SJCRH30 (cell line): ENCODE measurements around the gene STEAP4. TPM values are rescaled to one million over a fixed set of nuclear protein-coding genes. Genes with fewer than 3 reads are reported as not detected.

ENCODE experiments used
- DNase-seq, 2 experiments: peaks; one replicate each; pipeline ENCODE4 v3.0.0-alpha.2; 2015 to 2020
- H3K27ac ChIP-seq: fragments of 250-450 bp; sonication (Bioruptor Pico); 2 replicates; pipeline ENCODE4 v1.5.1; 2020; ENCODE audit warnings: mild to moderate bottlenecking, moderate library complexity
- H3K27me3 ChIP-seq: fragments of 250-450 bp; sonication (Bioruptor Pico); 2 replicates; pipeline ENCODE4 v1.5.1; 2020; ENCODE audit warnings: mild to moderate bottlenecking, moderate library complexity
- H3K36me3 ChIP-seq: fragments of 250-450 bp; sonication (Bioruptor Pico); 2 replicates; pipeline ENCODE4 v1.5.1; 2020; ENCODE audit warnings: mild to moderate bottlenecking, moderate library complexity
- H3K4me1 ChIP-seq: fragments of 250-450 bp; sonication (Bioruptor Pico); 2 replicates; pipeline ENCODE4 v1.5.1; 2020; ENCODE audit warnings: mild to moderate bottlenecking, moderate library complexity
- H3K4me3 ChIP-seq: fragments of 250-450 bp; sonication (Bioruptor Pico); 2 replicates; pipeline ENCODE4 v1.5.1; 2020; ENCODE audit warnings: mild to moderate bottlenecking, moderate library complexity
- H3K9me3 ChIP-seq: fragments of 250-450 bp; sonication (Bioruptor Pico); replicated peaks from 2 replicates; pipeline ENCODE4 v1.5.1; 2020; ENCODE audit warnings: mild to moderate bottlenecking, moderate library complexity
- total RNA-seq: library from RNA; depleted of rRNA; stranded (reverse); fragments of >200 nt; shearing (Covaris generic); gene quantifications from 2 replicates; pipeline ENCODE4 v1.2.3, GENCODE V29; 2014

Gene STEAP4
- total RNA-seq, 1 experiment from 2014 or later = not detected

DNA sequence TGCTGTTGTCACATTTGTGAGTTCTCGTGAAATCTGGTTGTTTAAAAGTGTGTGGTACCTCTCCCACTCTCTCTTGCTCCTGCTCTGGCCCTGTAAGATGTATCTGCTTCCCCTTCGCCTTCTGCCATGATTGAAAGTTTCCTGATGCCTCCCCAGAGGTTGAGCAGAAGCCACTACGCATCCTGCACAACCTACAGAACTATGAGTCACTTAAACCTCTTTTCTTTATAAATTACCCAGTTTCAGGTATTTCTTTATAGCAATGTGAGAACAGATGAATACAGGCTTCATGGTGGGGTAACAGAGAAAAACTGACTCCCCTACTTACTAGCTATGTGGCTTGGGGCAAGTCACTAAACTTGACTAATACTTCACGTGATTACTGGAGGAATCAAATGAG is 18.0 kb upstream of the STEAP4 start:
- Histone ChIP-seq H3K27ac (no peak overlapping the region), H3K4me1 (no peaks in the 10 kb centered on the region; the same call in 1 of the 2 replicates), H3K36me3 (no peaks in the 10 kb centered on the region), H3K4me3 (no peak overlapping the region), H3K9me3 (no peaks in the 10 kb centered on the region), H3K27me3 (no peaks in the 10 kb centered on the region)
- no peak for DNase-seq

DNA sequence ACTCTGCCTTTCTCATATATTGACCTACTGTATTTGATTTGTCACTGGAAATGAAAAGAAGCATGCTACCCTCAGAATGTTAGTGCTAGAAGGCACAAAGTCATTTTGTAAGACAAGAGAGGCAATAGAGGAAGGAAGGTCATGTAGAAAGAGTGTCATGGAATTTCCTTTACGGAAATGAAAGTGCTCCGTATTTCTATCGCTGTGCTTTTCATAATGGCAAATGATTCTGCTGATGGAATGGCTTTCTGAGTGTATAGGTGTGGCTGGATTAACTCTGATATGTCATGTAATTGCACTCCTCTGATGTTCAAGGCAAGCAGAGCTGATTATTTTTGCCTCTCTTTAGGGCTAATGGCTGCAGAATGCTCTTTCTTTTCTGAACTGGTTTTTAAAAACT is 15.5 kb upstream of the STEAP4 start:
- H3K27ac ChIP-seq = no peak overlapping the region
- H3K4me3 ChIP-seq = no peak overlapping the region
- no peak for DNase-seq
- H3K27me3 ChIP-seq = no peaks in the 10 kb centered on the region
- H3K9me3 ChIP-seq = no peaks in the 10 kb centered on the region
- H3K36me3 ChIP-seq = no peaks in the 10 kb centered on the region
- no peaks in the 10 kb centered on the region; the same call in 1 of the 2 replicates for H3K4me1 ChIP-seq

DNA sequence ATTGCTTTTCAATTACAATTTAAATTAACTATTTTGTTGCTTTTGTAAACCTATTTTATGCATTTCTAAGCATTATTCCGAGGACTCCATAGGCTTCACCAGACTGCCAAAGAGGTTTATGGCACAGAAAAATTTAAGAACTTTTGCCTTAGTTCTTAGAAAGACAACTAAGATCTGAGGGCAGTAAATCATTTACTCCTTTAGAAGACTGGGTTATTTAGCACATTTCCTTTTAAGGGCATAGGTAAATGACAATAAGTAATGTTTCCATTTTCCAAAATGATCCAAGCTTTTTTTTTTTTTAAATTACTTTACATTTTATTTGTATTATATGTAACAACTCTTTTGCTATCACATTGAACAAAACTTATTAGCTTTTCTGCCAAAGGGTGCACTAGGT is 15.0 kb upstream of the STEAP4 start:
- no peak for DNase-seq
- H3K4me1 ChIP-seq = no peaks in the 10 kb centered on the region; the same call in 1 of the 2 replicates
- no peak overlapping the region for H3K4me3 ChIP-seq
- no peaks in the 10 kb centered on the region for H3K36me3 ChIP-seq
- H3K9me3 ChIP-seq = no peaks in the 10 kb centered on the region
- H3K27me3 ChIP-seq = no peaks in the 10 kb centered on the region
- no peak overlapping the region for H3K27ac ChIP-seq

DNA sequence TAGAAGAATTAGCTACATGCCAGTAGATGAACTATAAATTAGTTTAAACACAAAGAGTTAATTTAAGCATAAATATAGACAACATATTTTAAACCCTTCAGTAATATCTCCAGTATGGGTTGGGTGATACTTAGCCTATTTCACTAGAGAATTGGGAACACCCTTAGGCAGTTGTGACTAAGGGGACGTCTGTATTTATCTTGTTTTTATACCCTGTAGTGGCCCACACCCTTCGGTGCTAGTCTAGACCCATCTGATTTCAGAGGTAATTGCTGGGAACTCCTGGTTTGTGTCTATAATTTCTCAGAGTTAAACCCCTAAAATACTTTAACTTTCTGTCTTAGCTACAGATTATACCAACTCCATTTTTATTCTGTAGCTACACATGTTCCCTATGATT is 11.5 kb upstream of the STEAP4 start:
- H3K27ac ChIP-seq = no peak overlapping the region
- no peaks in the 10 kb centered on the region; the same call in 1 of the 2 replicates for H3K4me1 ChIP-seq
- no peak for DNase-seq
- H3K4me3 ChIP-seq = no peak overlapping the region
- no peaks in the 10 kb centered on the region for H3K36me3 ChIP-seq
- H3K9me3 ChIP-seq = no peaks in the 10 kb centered on the region
- H3K27me3 ChIP-seq = no peaks in the 10 kb centered on the region

DNA sequence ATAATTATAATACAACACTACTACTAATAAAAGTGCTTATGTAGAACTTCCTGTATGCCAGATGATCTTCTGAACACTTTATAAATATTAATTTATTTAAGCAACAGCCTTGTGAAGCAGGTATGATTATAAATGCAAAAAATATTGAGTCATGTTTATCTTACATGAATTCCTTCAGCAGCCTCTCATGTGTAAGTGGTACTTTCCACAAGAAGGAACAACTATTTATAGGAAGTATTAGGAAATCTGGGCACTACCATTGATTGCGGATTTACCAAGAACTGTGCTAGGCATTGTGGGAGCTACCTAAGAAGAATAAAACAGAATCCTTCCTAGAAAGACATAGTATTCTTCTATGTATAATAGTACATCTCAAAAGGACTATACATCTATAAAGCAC is 10.7 kb upstream of the STEAP4 start:
- no peak for DNase-seq
- no peaks in the 10 kb centered on the region for H3K27me3 ChIP-seq
- H3K4me3 ChIP-seq = no peak overlapping the region
- H3K4me1 ChIP-seq = no peaks in the 10 kb centered on the region; the same call in 1 of the 2 replicates
- no peaks in the 10 kb centered on the region for H3K36me3 ChIP-seq
- H3K27ac ChIP-seq = no peak overlapping the region
- no peaks in the 10 kb centered on the region for H3K9me3 ChIP-seq

DNA sequence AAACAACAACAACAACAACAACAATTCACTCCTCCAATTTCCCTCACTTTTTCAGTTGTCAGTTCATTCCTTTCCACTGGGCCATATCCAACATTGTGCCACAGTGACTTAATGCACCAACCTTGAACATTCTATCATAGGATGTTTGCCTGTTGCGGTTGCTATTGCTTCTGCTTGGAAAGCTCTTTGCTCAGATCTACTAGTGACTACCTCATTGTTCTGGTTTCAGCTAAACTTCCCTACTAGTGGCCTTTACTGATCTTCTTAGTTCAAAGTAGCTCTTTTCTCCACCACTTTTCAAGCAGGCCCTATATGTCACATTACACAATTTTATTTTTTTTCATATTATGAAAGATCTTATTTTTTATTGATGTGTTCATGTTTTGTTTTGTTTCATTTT is 9.8 kb upstream of the STEAP4 start:
- H3K4me3 ChIP-seq = no peak overlapping the region
- no peaks in the 10 kb centered on the region for H3K9me3 ChIP-seq
- DNase-seq = no peak
- no peaks in the 10 kb centered on the region for H3K27me3 ChIP-seq
- H3K36me3 ChIP-seq = no peaks in the 10 kb centered on the region
- no peaks in the 10 kb centered on the region; the same call in 1 of the 2 replicates for H3K4me1 ChIP-seq
- H3K27ac ChIP-seq = no peak overlapping the region

DNA sequence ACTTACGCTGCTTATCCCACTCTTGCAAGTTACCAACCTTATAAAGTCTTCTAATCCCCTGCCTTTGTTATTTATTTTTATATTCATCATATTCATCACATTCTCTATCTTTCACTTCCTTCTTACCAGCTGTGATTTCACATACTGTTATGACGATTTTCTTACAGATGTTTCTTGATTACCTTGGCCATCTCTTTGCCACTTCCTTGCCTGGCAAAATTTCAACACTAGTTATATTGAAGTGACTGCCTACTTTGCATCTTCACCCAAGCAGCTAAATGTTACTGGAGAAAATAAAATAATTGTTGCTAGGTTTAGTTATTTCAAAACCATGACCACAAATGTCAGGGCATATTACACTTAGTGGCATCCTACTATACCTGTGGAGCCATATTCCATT is 8.8 kb upstream of the STEAP4 start:
- no peaks in the 10 kb centered on the region for H3K9me3 ChIP-seq
- no peaks in the 10 kb centered on the region for H3K36me3 ChIP-seq
- no peaks in the 10 kb centered on the region for H3K27me3 ChIP-seq
- no peaks in the 10 kb centered on the region for H3K4me1 ChIP-seq
- no peak overlapping the region for H3K27ac ChIP-seq
- no peak for DNase-seq
- no peak overlapping the region for H3K4me3 ChIP-seq

DNA sequence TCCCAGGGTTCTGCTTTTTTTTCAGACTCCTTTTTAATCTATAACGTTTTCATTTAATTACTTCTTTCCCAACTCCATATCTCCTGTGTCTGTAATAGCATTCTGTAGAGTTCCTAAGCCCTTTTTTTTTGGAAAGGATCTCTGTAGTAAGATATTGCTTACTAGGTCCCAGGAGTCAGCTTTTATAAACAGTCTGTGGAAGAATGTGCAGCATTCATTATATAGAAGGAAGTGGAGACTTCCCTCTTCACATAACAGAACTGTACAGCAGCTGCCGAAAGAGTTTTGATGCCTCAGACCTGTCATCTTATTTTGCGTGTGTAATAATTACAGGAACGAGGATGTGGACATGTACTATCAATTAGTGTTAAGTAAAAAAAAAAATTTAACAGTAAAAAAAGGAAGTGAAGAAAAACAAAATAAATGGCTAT is 7.4 kb upstream of the STEAP4 start:
- Histone ChIP-seq H3K9me3 (no peaks in the 10 kb centered on the region), H3K36me3 (no peaks in the 10 kb centered on the region), H3K27me3 (no peaks in the 10 kb centered on the region), H3K4me3 (no peak overlapping the region), H3K4me1 (peaks cover 6% of the 10 kb centered on the region; the same call in 1 of the 2 replicates), H3K27ac (no peak overlapping the region)
- peak in 1 of 2 experiments; percentile 31 for DNase-seq

DNA sequence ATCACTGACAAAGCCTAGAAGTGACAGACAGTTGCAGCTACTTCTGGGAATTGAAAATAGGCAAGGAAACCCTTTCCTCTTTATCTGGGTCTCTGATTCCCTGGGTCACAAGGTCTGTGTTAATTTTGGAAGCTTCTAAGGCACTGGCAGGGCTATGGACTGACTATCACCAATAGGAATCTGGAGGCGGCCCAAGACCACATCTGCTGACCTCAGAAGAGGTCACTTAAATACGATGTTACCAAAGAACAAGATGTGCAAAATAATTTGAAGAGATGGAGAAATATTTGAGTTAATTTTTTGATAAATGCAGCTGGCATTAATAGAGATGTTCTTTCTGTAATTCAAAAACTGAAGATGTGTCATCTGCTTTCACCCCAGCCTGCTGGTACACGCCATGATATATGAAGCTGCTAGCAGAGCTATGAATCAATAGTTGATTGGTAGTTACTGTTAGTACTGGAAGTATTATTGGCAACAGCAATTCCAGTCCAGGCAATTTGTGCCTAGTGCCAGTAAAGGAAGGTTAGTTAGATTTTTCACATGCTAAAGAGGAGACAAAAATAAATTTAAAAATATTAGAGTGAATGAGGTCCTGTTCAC is 5.5 kb upstream of the STEAP4 start:
- no peak overlapping the region for H3K4me3 ChIP-seq
- no peaks in the 10 kb centered on the region for H3K27me3 ChIP-seq
- no peak for DNase-seq
- no peaks in the 10 kb centered on the region for H3K9me3 ChIP-seq
- H3K4me1 ChIP-seq = peaks cover 6% of the 10 kb centered on the region; the same call in 1 of the 2 replicates
- H3K36me3 ChIP-seq = no peaks in the 10 kb centered on the region
- H3K27ac ChIP-seq = no peak overlapping the region

DNA sequence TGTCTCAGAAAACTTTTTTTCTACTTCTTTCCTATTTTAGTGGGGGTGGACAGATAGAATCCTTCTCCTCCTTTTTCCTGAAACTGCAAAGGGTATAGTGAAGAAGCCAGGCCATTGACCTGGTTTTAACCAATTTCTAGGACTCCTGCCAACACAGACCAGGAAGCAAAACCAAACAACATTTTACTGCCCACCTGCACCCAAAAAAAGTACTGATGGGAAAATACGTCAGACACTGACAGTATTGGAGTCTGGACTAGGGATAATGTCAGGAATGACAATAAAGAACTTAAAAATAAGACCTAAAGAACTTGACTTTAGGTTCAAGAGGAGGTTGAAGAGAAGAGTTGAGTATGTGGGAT is 5.0 kb upstream of the STEAP4 start:
- DNase-seq = no peak
- peaks cover 6% of the 10 kb centered on the region; the same call in 1 of the 2 replicates for H3K4me1 ChIP-seq
- H3K27me3 ChIP-seq = no peaks in the 10 kb centered on the region
- no peak overlapping the region for H3K27ac ChIP-seq
- H3K9me3 ChIP-seq = no peaks in the 10 kb centered on the region
- no peaks in the 10 kb centered on the region for H3K36me3 ChIP-seq
- no peak overlapping the region for H3K4me3 ChIP-seq

DNA sequence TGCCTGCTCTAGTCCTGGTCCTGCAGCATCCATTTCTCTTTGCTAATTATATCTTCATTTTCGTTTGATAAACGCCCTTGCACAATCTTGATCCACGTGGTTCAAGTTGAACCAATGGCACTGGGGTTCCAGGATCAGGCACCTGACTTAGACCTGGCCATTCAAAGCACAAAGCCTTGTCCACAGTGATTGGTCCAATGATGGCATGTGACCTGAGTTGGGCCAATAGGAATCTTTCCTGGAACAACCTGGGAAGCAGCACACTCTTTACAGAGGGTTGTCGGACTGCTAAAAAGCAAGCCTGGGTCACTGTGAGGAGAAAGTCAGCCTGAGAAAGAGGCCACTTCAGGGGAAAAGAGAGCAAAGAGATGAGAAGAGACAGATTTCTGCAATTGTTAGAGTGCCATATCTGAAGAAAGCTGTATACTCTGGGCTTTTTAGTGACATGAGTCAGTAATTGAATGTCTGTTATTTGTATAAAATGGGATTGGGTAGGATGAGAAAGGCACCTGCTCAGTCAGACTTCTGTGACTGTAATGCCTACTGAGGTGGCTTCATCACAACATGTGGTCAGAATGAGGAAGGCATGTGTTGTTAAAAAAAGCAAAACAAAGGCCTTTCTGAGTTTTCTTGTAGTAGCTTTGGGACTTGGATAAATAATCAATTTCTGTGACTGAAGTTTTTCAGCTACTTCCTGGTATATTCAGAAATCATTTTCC is 4.4 kb upstream of the STEAP4 start:
- no peaks in the 10 kb centered on the region for H3K27me3 ChIP-seq
- no peak overlapping the region for H3K4me3 ChIP-seq
- no peaks in the 10 kb centered on the region for H3K36me3 ChIP-seq
- no peak overlapping the region for H3K27ac ChIP-seq
- peaks cover 6% of the 10 kb centered on the region; the same call in 1 of the 2 replicates for H3K4me1 ChIP-seq
- no peaks in the 10 kb centered on the region for H3K9me3 ChIP-seq
- no peak for DNase-seq

DNA sequence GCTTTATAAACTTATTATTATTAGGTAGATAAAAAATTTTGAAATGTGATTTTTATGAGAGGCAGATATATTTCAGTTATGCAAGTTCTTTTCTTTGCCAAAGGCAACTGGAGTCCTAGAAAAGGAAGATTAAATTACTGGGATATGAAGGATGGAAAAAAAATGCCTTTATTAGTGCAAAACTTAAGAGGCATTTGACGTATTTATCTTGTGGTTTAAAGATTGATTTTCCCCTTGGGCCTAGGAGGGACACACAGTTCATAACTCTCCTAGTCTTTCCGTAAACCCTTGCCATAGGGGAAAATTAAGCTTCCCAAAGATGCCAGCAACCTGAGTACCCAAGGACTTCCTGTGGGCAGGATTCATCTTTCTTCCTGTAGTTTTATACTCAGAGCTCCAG is 3.1 kb upstream of the STEAP4 start:
- no peak overlapping the region for H3K27ac ChIP-seq
- peak in 1 of 2 experiments; percentile 27 for DNase-seq
- peaks cover 6% of the 10 kb centered on the region; the same call in 1 of the 2 replicates for H3K4me1 ChIP-seq
- no peaks in the 10 kb centered on the region for H3K36me3 ChIP-seq
- no peak overlapping the region for H3K4me3 ChIP-seq
- H3K9me3 ChIP-seq = no peaks in the 10 kb centered on the region
- H3K27me3 ChIP-seq = no peaks in the 10 kb centered on the region

DNA sequence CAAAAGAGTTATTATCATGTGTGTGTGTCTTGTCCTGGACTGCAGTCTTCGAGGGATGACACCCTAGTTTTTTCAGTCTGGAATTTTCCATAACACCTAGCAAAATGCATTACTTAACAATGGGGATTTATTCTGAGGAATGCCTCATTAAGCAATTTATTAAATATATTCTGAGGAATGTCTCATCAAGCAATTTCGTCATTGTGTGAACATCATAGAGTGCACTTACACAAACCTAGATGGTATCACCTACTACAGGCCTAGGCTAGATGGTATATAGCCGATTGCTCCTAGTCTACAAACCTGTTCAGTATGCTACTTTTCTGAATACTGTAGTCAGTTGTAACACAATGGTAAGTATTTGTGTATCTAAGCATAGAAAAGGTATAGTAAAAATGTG is 1.1 kb upstream of the STEAP4 start:
- Histone ChIP-seq H3K4me1 (peaks cover 6% of the 10 kb centered on the region; the same call in 1 of the 2 replicates), H3K36me3 (no peaks in the 10 kb centered on the region), H3K27ac (no peak overlapping the region), H3K4me3 (no peak overlapping the region), H3K9me3 (no peaks in the 10 kb centered on the region), H3K27me3 (no peaks in the 10 kb centered on the region)
- no peak for DNase-seq

DNA sequence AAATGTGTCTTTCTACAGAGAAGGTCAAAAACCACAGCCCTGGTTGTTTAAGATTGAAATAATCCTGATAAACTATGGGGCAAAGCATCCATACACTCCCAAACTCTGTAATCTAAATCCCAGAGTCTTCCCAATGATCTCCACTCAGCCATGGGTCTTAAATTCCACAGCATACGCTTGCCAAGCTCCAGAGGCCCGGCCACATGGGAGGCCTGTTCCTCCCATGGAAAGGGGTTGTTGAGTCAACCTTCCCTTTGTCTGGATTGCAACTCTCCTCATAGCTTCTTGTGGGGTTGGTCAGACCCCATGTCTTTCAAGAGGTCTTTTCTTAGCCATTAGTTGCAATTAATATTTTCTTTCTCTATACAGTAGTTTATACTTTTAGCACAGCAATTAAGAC is 718 bp upstream of the STEAP4 start:
- Histone ChIP-seq H3K27ac (no peak overlapping the region), H3K27me3 (no peaks in the 10 kb centered on the region), H3K36me3 (no peaks in the 10 kb centered on the region), H3K9me3 (no peaks in the 10 kb centered on the region), H3K4me1 (peaks cover 9% of the 10 kb centered on the region; the same call in 1 of the 2 replicates), H3K4me3 (no peak overlapping the region)
- no peak for DNase-seq

DNA sequence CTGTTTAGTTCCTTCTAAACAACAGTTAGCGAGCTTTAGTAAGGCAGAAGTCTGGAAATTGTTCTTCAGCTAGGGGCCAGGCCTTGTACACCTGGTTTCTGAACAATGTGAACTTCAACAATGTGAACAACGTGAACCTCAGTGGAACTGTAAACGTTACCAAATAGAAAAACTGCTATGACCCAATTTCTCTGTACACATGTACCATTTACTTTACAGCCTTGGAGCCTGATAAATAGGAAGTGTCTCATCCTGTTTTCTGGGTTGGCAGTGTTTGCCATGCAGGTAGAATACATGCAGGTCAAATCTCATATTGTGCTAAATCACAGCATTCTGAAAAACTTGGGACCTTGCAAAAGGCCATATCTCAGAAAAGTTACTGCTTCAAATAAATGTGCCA is 1.6 kb downstream of the STEAP4 start:
- Histone ChIP-seq H3K4me1 (peaks cover 21% of the 10 kb centered on the region), H3K27me3 (no peaks in the 10 kb centered on the region), H3K27ac (no peak overlapping the region), H3K9me3 (no peaks in the 10 kb centered on the region), H3K4me3 (no peak overlapping the region), H3K36me3 (no peaks in the 10 kb centered on the region)
- DNase-seq = no peak

DNA sequence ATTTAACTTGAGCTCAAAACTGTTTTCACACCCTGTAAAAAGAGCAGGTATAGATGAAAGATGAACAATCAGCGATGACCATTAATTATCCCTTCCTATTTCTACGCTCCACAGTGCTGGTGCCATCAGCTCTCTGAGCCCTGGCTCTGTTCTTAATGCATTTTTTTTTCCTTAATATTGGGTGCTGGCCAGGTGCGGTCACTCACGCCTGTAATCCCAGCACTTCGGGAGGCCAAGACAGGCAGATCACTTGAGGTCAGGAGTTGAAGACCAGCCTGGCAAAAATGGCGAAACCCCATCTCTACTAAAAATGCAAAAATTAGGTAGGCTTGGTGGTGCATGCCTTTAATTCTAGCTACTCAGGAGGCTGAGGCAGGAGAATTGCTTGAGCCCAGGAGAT is 4.2 kb downstream of the STEAP4 start:
- H3K9me3 ChIP-seq = no peaks in the 10 kb centered on the region
- H3K36me3 ChIP-seq = no peaks in the 10 kb centered on the region
- no peak overlapping the region for H3K27ac ChIP-seq
- H3K4me1 ChIP-seq = peaks cover 24% of the 10 kb centered on the region
- DNase-seq = peak; percentile 45 to 52
- no peaks in the 10 kb centered on the region for H3K27me3 ChIP-seq
- no peak overlapping the region for H3K4me3 ChIP-seq
